ENCODE results near the gene OSTM1.

Gene OSTM1

GRCh38 chr6:108106261-108106660 lies 31.7 kb upstream of the OSTM1 start:
- WGBS (ENCODE audit: extremely low coverage, insufficient coverage, insufficient read length), result no CpG with 5 or more reads among the region's 5 CpGs
- H3K23ac ChIP-seq (ENCODE audit: low read length), result no peak overlapping the region
- DNase-seq, result no peak
- no peaks in the 10 kb centered on the region for H3K79me2 ChIP-seq (ENCODE audit: control insufficient read depth, insufficient read depth, low read length, poor library complexity)
- no peak overlapping the region for H3K4me2 ChIP-seq (ENCODE audit: low read length)
- no peak overlapping the region for H2BK120ac ChIP-seq (ENCODE audit: insufficient read depth, low read length, poor library complexity)
- no peaks in the 10 kb centered on the region for H3K79me1 ChIP-seq (ENCODE audit: low read length)
- H3K4me1 ChIP-seq (ENCODE audit: control insufficient read depth in 1 of 2, insufficient read depth in 2 of 2, low read length in 2 of 2), result no peaks in the 10 kb centered on the region
- no peaks in the 10 kb centered on the region for H3K36me3 ChIP-seq (ENCODE audit: control insufficient read depth in 1 of 2, insufficient read depth in 2 of 2, low read length in 2 of 2)
- H3K27ac ChIP-seq (ENCODE audit: low read depth, low read length), result no peak overlapping the region
- no peak overlapping the region for H3K9ac ChIP-seq (ENCODE audit: low read length)
- H3K4me3 ChIP-seq (ENCODE audit: low read depth, low read length), result no peak overlapping the region
- no peak overlapping the region for H4K8ac ChIP-seq (ENCODE audit: low read depth, low read length)
- no peak overlapping the region for H3K4ac ChIP-seq (ENCODE audit: low read depth, low read length)
- no peak overlapping the region for H4K91ac ChIP-seq (ENCODE audit: low read depth, low read length)
- no peak overlapping the region for H3K18ac ChIP-seq (ENCODE audit: low read length)
- H3K14ac ChIP-seq (ENCODE audit: low read length), result no peak overlapping the region
- no peak overlapping the region for H2BK5ac ChIP-seq (ENCODE audit: low read depth, low read length, poor library complexity)
- H4K12ac ChIP-seq (ENCODE audit: low read depth, low read length), result no peak overlapping the region
- H2BK12ac ChIP-seq (ENCODE audit: low read length), result no peak overlapping the region
- no peak overlapping the region for H2AK5ac ChIP-seq (ENCODE audit: low read length)
- no peak overlapping the region for H2AFZ ChIP-seq (ENCODE audit: insufficient read depth, low read length, poor library complexity)
- no peaks in the 10 kb centered on the region for H3K27me3 ChIP-seq (ENCODE audit: insufficient read depth, low read length)
- H3K9me3 ChIP-seq (ENCODE audit: insufficient read depth, low read depth, low read length), result no peaks in the 10 kb centered on the region

- Histone ChIP-seq H3K9me3 (ENCODE audit: insufficient read depth, low read depth, low read length) (no peaks in the 10 kb centered on the region), H3K79me2 (ENCODE audit: control insufficient read depth, insufficient read depth, low read length, poor library complexity) (no peaks in the 10 kb centered on the region), H4K8ac (ENCODE audit: low read depth, low read length) (no peak overlapping the region), H2AK5ac (ENCODE audit: low read length) (no peak overlapping the region), H3K4ac (ENCODE audit: low read depth, low read length) (no peak overlapping the region), H3K27me3 (ENCODE audit: insufficient read depth, low read length) (no peaks in the 10 kb centered on the region), H3K9ac (ENCODE audit: low read length) (no peak overlapping the region), H3K27ac (ENCODE audit: low read depth, low read length) (no peak overlapping the region), H3K79me1 (ENCODE audit: low read length) (no peaks in the 10 kb centered on the region), H3K18ac (ENCODE audit: low read length) (no peak overlapping the region), H2BK12ac (ENCODE audit: low read length) (no peak overlapping the region), H3K23ac (ENCODE audit: low read length) (no peak overlapping the region), H2BK120ac (ENCODE audit: insufficient read depth, low read length, poor library complexity) (no peak overlapping the region), H4K12ac (ENCODE audit: low read depth, low read length) (no peak overlapping the region), H2AFZ (ENCODE audit: insufficient read depth, low read length, poor library complexity) (no peak overlapping the region), H3K4me3 (ENCODE audit: low read depth, low read length) (no peak overlapping the region), H2BK5ac (ENCODE audit: low read depth, low read length, poor library complexity) (no peak overlapping the region), H3K4me2 (ENCODE audit: low read length) (no peak overlapping the region), H3K14ac (ENCODE audit: low read length) (no peak overlapping the region), H3K4me1 (ENCODE audit: control insufficient read depth in 1 of 2, insufficient read depth in 2 of 2, low read length in 2 of 2) (no peaks in the 10 kb centered on the region), H4K91ac (ENCODE audit: low read depth, low read length) (no peak overlapping the region), H3K36me3 (ENCODE audit: control insufficient read depth in 1 of 2, insufficient read depth in 2 of 2, low read length in 2 of 2) (no peaks in the 10 kb centered on the region)
- peak in 1 of 2 donors; percentile 58 for DNase-seq
- WGBS (ENCODE audit: extremely low coverage, insufficient coverage, insufficient read length), result no CpG with 5 or more reads among the region's 1 CpG
These were observed 31.0 kb upstream of the OSTM1 start for GRCh38 chr6:108105571-108105970.

- Histone ChIP-seq H4K91ac (ENCODE audit: low read depth, low read length) (no peak overlapping the region), H3K79me1 (ENCODE audit: low read length) (no peaks in the 10 kb centered on the region), H3K4me3 (ENCODE audit: low read depth, low read length) (no peak overlapping the region), H2BK12ac (ENCODE audit: low read length) (no peak overlapping the region), H3K27ac (ENCODE audit: low read depth, low read length) (no peak overlapping the region), H3K79me2 (ENCODE audit: control insufficient read depth, insufficient read depth, low read length, poor library complexity) (no peaks in the 10 kb centered on the region), H2AK5ac (ENCODE audit: low read length) (no peak overlapping the region), H2BK120ac (ENCODE audit: insufficient read depth, low read length, poor library complexity) (no peak overlapping the region), H3K9me3 (ENCODE audit: insufficient read depth, low read depth, low read length) (no peaks in the 10 kb centered on the region), H3K18ac (ENCODE audit: low read length) (no peak overlapping the region), H3K36me3 (ENCODE audit: control insufficient read depth in 1 of 2, insufficient read depth in 2 of 2, low read length in 2 of 2) (no peaks in the 10 kb centered on the region), H3K27me3 (ENCODE audit: insufficient read depth, low read length) (no peaks in the 10 kb centered on the region), H3K4me2 (ENCODE audit: low read length) (no peak overlapping the region), H2BK5ac (ENCODE audit: low read depth, low read length, poor library complexity) (no peak overlapping the region), H3K4me1 (ENCODE audit: control insufficient read depth in 1 of 2, insufficient read depth in 2 of 2, low read length in 2 of 2) (no peaks in the 10 kb centered on the region), H4K8ac (ENCODE audit: low read depth, low read length) (no peak overlapping the region), H3K23ac (ENCODE audit: low read length) (no peak overlapping the region), H2AFZ (ENCODE audit: insufficient read depth, low read length, poor library complexity) (no peak overlapping the region), H4K12ac (ENCODE audit: low read depth, low read length) (no peak overlapping the region), H3K14ac (ENCODE audit: low read length) (no peak overlapping the region), H3K9ac (ENCODE audit: low read length) (no peak overlapping the region), H3K4ac (ENCODE audit: low read depth, low read length) (no peak overlapping the region)
- WGBS (ENCODE audit: extremely low coverage, insufficient coverage, insufficient read length), result no CpG with 5 or more reads among the region's 3 CpGs
- DNase-seq, result peak in 1 of 2 donors; percentile 42
These were observed 28.4 kb upstream of the OSTM1 start for GRCh38 chr6:108102965-108103364.

GRCh38 chr6:108100003-108100402 lies 25.5 kb upstream of the OSTM1 start:
- H4K12ac ChIP-seq (ENCODE audit: low read depth, low read length), result no peak overlapping the region
- H2BK120ac ChIP-seq (ENCODE audit: insufficient read depth, low read length, poor library complexity), result no peak overlapping the region
- H2AFZ ChIP-seq (ENCODE audit: insufficient read depth, low read length, poor library complexity), result no peak overlapping the region
- no peak for DNase-seq
- no peaks in the 10 kb centered on the region for H3K79me1 ChIP-seq (ENCODE audit: low read length)
- no peak overlapping the region for H2BK12ac ChIP-seq (ENCODE audit: low read length)
- H3K9ac ChIP-seq (ENCODE audit: low read length), result no peak overlapping the region
- H3K18ac ChIP-seq (ENCODE audit: low read length), result no peak overlapping the region
- no peak overlapping the region for H3K27ac ChIP-seq (ENCODE audit: low read depth, low read length)
- no peak overlapping the region for H3K4ac ChIP-seq (ENCODE audit: low read depth, low read length)
- no peak overlapping the region for H3K14ac ChIP-seq (ENCODE audit: low read length)
- no peaks in the 10 kb centered on the region for H3K79me2 ChIP-seq (ENCODE audit: control insufficient read depth, insufficient read depth, low read length, poor library complexity)
- no peaks in the 10 kb centered on the region for H3K36me3 ChIP-seq (ENCODE audit: control insufficient read depth in 1 of 2, insufficient read depth in 2 of 2, low read length in 2 of 2)
- no peak overlapping the region for H3K4me3 ChIP-seq (ENCODE audit: low read depth, low read length)
- H2BK5ac ChIP-seq (ENCODE audit: low read depth, low read length, poor library complexity), result no peak overlapping the region
- H3K23ac ChIP-seq (ENCODE audit: low read length), result no peak overlapping the region
- no peaks in the 10 kb centered on the region for H3K27me3 ChIP-seq (ENCODE audit: insufficient read depth, low read length)
- WGBS (ENCODE audit: extremely low coverage, insufficient coverage, insufficient read length), result no CpG with 5 or more reads among the region's 2 CpGs
- H3K4me2 ChIP-seq (ENCODE audit: low read length), result no peak overlapping the region
- no peak overlapping the region for H2AK5ac ChIP-seq (ENCODE audit: low read length)
- H3K4me1 ChIP-seq (ENCODE audit: control insufficient read depth in 1 of 2, insufficient read depth in 2 of 2, low read length in 2 of 2), result no peaks in the 10 kb centered on the region
- no peaks in the 10 kb centered on the region for H3K9me3 ChIP-seq (ENCODE audit: insufficient read depth, low read depth, low read length)
- H4K8ac ChIP-seq (ENCODE audit: low read depth, low read length), result no peak overlapping the region
- H4K91ac ChIP-seq (ENCODE audit: low read depth, low read length), result no peak overlapping the region
